Stimulated activated CD8-positive, alpha-beta memory T cell treated with anti-CD3 and anti-CD28 coated beads, Interleukin-15, amount 100 ng/mL, for 1 hour (primary cell): ENCODE measurements around the gene UNC5CL.

Source experiments
- DNase-seq: peaks from one replicate; pipeline ENCODE4 v3.0.0-alpha.2; 2020; ENCODE audit warnings: low read depth

Gene UNC5CL

DNA sequence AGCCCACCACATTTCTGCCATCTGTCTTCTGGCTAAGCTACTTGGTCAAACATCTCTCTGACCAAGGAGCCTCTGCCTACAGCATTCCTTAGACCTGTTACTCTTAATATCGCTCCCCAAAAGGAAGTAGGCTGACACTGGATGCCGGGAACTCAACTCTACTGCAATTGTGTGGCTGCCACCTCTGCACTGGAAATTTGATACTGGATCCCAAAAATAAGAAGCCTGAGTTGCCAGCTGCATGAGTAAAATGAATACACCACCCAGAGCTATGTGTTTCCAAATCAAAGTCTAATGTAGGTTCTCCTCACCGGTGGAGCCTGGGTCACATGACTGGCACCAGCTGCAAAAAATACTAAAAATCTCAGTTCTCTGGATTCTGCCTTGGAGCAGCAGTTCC is 36.9 kb downstream of the UNC5CL start:
- DNase-seq: no peak

DNA sequence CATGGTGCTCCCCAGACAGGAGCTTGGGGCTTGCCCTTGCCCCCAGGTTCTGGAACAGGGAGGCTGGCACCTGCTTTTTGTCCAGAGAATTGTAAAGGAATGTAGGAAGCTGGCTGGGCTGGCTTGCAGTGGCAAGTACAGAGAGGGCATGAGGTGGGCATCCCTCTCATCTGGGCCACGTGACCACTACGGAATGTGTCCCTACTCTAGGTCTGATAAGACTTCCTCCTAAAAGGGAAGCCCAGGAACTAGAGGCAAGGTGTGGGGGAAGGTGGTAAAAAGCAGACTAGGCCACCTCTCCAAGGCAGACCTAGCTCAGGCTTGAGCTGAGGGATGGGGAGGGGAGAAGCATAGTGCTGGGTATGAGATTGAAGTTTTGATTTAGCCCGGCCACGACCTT is 38.8 kb downstream of the UNC5CL start:
- no peak for DNase-seq

DNA sequence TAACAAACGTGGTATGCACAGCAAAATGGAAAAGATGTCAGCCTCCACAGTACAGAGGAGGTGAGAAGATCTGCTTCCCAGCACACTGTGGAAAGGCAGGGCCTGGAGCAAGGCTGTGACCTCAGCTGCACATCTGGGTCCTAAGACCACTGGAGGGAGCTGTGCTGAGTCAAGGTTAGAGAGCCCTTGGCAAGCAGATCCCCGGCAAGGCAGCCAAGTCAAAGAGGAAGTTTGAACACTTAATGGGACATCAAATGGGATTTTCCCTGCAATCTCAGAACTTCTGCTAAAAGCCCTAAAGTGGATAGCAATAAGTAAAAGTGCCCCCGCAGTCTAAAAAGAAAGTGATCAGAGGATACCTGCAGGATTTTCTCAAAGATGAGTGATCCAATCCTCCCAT is 39.5 kb downstream of the UNC5CL start:
- no peak for DNase-seq

DNA sequence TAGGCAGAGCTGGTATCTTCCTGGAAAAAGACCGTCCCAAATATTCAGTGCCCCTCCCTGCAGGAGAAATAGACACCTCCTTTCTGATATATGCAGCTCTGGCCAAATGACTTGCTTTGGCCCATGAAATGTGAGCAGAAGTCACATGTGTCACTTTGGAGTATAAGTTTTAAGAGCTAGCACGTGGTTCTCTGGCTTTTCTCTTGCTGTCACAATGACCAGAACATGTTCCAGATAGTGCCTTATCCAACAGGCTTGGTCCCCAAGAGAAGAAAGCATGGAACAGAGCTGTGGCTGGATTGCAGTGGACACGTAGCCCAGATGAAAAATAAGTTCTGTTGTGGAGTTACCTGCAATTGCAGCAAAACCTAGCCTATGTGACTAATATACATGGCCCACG is 40.4 kb downstream of the UNC5CL start:
- no peak for DNase-seq

DNA sequence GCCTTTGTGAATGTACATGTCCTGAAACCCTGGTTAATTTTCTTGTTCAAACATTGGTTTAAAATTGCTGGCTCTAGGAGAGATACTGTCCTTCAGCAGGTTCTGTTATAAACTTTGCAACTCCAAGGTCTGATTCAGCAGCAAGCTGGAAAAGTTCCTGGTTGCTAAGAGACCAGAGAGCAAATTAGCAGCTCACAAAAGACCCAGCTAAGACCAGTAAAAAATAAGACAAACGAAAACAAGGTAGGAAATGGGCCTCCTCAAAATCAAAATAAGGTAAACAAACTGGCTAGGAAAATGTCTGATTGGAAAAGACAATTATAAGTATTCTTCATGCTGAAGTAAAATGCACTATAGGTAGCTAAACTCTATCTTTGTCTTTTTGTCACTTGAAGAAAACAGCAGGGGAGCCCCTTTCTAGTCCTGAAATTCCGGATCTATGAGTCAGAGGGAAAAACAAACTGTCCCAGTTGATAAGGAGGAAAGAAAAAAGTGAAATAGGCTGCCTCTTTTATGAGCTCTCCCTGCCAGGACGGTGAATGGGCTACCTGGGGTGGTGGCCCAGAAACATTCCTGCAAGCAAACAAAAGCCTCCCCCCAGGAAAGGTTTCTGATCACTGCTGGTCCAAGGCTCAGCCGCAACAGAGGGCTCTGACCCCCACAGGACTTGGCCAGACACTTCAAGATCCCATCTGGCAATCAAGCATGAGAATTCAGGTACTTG is 41.6 kb downstream of the UNC5CL start:
- DNase-seq: no peak

DNA sequence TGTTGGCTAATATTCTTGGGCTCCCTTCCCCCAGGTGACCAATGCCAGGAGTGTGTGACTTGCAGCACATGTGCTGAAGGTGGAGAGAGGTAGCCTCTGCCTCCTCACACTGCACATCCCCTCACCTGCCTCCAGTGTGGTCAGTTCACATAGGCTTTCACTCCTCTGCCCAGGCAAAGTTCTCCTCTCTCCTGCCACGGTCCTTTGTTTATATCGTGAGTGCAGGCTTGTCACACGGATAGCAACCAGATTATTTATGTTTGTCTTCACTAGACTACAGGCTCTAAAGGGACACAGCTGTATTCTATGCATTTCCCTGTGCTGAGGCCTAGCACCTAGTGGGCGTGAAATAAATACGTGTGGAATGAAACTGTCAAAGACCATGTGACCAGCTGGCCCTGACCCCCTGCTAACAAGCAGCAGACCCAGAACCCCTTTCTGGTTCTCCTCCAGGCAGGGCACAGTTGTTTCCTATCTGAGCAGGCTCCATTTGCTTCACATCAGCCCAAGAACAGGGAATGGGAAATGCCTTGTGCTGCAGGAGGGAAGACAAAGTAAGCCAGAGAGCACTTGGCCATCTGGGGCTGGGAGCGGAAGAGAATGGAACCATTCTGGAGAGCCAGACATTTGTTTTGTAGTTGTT is 42.3 kb downstream of the UNC5CL start:
- no peak for DNase-seq

DNA sequence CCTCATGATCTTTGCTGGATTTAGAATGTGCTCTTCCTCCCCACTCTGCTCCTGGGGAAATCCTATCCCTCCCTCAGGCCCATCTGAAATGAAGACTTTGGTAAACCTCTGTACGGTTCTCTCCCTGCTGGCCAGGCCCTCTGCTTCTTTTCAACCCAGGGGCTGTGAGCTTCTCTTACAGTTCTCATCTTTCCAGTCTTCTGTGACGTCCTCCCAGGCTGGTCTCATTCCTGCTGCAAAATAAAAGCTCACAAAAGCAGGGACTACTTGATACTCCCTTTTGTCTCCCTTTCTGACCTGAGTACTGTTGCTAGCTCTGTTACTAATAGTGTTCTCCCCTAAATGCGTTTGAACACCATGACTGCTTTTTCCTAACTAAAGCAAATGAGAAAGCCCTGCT is 46.3 kb downstream of the UNC5CL start:
- DNase-seq: no peak

DNA sequence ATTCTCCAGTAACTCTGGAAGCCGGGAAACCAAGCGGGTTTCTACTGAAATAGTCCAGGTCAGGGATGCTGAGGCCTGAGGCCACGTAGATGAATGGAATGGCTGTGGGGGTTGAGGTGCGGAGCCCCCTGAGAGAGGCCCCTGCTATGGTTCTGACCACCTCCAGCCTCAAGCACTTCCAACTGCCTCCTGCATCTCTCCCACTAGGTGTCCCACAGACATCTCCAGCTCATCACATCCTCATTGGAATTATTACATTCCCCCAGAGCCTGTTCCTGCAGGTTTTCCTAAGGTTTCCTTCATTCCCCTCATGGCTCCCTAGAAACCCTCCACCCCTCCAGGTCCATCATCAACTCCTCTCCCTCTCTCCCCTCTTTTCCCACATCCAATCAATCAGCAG is 48.7 kb downstream of the UNC5CL start:
- DNase-seq: no peak

DNA sequence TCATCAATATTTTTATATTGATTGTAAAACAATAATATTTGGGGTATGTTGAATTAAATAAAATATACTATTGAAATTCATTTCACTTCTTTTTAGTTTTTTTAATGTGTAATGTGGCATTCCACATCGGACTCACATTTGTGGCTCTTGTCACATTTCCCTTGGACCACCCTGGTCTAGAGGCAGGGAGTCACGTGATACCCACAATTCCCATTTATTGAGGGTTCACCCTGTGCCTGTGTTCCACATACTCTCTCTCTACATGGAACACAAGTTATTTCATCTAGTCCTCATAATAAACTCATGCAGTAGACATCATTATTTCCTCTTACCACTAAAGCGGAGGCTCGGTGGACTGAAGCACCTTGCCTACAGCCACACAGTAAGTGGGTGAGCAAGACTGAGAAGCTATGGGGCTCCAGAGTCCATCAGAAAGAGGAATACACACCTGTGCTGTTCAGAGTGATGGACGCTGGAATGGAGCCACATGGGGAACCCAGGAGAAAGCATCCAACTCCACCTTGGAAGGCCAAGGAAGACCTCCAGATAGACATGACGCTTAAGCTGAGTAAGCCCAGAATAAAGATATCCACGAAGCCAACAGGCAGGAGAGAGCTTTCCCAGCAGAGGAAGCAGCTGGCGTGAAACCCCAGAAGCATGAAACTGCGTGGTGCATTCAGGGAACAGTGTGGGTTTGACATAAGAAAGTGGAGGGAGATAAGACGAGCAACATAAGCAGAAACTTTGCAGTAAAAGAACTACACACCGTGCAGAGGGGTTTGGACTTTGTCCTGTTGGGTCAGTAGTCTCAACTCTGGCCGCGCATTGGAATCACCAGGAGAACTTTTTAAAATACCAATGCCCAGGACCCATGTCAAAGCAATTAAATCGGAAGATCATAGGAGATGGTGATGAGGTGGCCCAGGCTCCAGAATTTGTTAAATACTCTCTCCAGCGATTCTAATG is 49.5 kb downstream of the UNC5CL start:
- DNase-seq: no peak

DNA sequence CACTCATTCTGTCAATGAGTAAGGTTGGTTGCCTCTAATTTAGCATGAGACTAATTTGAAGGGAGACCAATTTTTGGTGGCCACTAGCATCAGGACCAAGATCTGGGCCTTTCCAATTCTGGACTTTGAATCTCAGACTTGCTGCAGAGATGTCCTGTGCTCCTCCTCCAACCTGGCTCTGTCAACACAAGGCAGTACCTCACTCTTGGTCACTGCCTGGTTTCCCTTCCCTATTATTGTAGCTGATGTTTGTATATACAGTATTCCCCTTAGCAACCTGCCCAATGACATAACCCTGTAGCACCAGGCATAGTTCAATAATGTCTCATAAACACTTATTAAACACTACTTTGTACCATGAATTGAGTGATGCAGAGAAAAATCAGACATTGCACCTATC is 50.4 kb downstream of the UNC5CL start:
- no peak for DNase-seq

DNA sequence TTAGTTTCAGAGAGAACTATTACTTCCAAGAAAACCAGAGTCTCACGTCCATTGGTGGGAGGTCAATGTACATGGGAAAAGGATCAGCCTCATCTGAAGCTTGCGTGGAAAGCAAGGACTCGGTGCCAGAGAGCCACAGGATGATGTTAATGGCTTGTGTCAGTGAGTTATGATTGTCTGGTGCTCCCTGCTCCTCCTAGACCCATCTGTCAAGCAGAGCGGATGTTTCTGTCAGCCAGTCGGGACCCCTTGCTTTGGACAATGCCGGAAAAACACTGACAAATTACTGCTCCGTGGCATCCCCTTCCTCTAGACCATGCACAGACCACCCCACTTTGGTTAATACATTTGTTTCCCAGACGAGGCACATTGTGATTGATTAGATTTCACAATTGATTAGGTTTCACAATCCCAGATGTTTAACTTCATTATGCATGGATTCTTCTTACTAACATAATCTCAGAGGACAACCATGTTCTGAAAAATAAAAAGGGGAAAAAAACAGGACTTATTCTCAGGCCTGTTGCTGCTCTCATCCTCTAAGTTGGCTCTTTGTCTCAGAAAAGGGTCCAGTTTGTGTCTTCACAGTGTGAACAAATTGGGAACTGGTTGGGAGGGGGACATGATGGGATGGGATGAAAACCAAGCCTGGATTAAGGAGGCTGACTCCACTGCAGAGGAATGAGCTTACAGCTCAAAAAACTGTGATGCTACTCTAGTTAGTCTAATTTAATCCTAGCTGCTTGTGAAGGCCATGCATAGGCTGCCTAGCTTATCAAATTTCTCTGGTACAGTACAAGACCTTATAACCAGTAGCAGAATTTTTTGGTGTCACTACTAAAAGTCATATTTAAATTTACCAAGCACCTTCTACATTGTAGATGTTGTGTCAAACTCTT is 51.9 kb downstream of the UNC5CL start:
- DNase-seq: no peak

DNA sequence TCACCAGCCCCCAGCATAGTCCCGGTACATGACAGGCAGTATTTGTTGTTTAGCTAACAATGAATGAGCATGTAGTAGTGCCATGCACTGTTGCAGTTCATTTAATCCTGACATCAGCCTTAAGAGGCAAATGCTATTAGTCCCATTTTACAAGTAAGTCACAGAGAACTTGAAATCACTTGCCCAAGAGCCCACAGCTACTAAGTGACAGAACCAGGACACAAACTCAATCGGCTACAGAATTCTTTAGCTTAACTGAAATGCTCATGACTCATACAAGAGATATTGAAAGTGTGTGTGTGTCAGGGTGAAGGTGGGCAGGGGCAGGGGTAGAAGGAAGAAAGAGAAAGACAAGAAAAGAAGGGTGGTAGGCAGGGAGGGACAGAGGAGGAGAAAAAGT is 52.7 kb downstream of the UNC5CL start:
- DNase-seq: no peak

DNA sequence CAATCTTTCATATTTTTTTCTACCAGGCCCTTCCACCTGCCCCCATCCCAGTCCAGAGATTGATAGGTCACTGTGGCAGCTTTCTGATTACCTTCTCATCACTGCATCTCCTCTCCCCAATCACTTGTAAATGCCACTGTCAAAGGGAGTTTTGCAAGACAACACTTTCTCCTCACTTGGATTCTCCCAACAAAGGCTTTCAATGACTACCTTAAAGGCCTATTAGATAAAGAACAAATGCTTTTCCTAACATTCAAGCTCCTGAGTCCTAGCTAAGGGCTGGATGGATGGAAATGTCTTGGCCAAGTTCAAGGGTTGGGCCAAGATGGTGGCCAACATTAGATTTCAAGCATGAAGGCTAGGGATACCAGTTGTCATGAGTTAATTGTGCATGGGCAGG is 55.3 kb downstream of the UNC5CL start:
- DNase-seq: no peak

DNA sequence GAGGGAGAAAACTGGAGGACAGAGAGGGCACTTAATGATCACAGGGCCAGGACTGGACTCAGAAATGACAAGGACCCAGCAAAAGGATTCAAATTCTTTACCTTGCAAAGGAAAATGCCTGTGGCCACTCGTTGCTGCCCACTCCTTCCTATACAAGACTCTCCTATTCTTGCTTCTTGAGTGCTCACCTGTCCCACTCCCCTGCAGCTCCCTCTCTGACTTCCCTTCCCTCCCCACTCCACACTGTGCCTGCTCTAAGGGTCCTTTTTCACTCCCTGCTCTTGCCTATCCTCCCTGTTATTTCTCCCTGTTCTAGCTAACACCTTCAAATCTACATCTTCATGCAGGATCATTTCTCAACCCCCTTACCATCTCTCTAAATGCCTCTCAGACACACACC is 56.1 kb downstream of the UNC5CL start:
- DNase-seq: no peak

DNA sequence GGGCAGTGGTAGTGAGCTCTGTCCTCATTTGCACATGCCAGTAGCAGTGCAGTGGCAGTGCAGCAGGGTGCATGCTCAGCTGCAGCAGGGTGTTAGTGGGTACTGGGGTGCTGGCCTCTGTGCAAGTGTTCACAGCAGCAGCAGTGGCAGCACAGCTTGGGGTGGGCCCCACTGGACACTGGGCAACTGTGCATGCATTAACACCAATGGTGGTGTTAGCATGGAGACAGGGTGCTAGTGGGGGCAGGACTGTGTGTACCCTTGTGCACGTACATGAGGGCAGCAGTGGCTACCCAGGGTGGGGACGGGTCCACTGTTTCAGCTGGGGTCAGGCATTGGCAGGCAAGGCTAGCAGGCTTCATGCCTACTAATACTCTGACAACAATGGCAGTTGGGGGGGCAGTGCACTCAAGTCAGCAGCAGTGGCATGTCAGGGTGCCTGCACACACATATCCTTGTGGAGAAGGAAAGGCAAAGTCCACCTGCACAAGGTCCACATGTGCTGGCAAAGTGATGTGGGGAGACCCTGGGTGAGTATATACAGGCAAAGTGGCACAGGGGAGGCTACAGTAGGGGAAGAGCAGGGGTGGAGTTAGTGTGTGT is 60.2 kb downstream of the UNC5CL start:
- DNase-seq: no peak

DNA sequence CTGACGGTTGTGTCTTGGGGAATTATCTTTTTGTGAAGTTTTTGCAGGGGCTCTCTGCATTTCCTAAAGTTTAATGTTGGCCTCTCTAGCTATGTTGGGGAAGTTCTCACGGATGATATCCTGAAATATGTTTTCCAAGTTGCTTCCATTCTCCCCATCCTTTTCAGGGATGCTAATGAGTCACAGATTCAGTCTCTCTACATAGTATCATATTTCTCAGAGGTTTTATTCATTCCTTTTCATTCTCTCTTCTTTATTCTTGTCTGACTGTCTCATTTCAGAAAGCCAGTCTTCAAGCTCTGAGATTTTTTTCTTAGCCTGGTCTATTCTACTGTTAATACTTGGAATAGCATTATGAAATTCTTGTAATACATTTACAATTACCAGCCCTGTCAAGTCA is 61.3 kb downstream of the UNC5CL start:
- no peak for DNase-seq

DNA sequence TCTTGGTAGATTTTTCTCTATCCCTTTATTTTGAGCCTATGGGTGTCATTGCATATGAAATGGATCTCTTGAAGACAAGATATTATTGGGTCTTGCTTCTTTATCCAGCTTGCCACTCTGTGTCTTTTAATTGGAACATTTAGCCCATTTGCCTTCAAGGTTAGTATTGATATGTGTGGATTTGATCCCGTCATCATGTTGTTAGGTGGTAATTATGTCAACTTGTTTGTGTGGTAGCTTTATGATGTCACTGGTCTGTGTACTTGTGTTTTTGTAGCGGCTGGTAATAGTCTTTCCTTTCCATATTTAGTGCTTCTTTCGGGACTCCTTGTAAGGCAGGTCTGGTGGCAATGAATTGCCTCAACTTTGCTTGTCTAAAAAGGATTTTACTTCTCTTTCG is 61.9 kb downstream of the UNC5CL start:
- no peak for DNase-seq
